Activated CD4-positive, alpha-beta T cell treated with anti-CD3 and anti-CD28 coated beads for 36 hours (primary cell): ENCODE data around the gene ARMC3. TPM values are rescaled to one million over a fixed set of nuclear protein-coding genes. Genes with fewer than 3 reads are reported as not detected.

Source experiments
- ATAC-seq: fragments of 200-7000 bp; cut with Tn5 transposase; one replicate; pipeline ENCODE4 v1.10.0; 2021; ENCODE audit warnings: mild to moderate bottlenecking, moderate library complexity
- CTCF ChIA-PET: fragments of 350-600 bp; sonication (Branson Sonifier 250); formaldehyde crosslinking; loops from one replicate; lab custom pipeline; 2021; ENCODE audit warnings: antibody characterized with exemption; lab: Charles Lee
- POLR2A ChIA-PET: fragments of 350-600 bp; sonication (Branson Sonifier 250); formaldehyde crosslinking; loops from one replicate; lab custom pipeline; 2021; ENCODE audit warnings: antibody characterized with exemption, inconsistent platforms; lab: Charles Lee
- DNase-seq: peaks from one replicate; pipeline ENCODE4 v3.0.0-alpha.2; 2020
- H3K27ac Mint-ChIP-seq: one replicate; pipeline ENCODE4 v1.8.0; 2021; ENCODE audit warnings: mixed read lengths
- H3K27me3 Mint-ChIP-seq: one replicate; pipeline ENCODE4 v1.8.0; 2021; ENCODE audit warnings: mixed read lengths
- H3K36me3 Mint-ChIP-seq: one replicate; pipeline ENCODE4 v1.8.0; 2021; ENCODE audit warnings: low read depth, mixed read lengths
- H3K4me1 Mint-ChIP-seq: one replicate; pipeline ENCODE4 v1.8.0; 2021; ENCODE audit warnings: mixed read lengths
- H3K4me3 Mint-ChIP-seq: one replicate; pipeline ENCODE4 v1.8.0; 2021; ENCODE audit warnings: mild to moderate bottlenecking, moderate library complexity, mixed read lengths
- H3K9me3 Mint-ChIP-seq: one replicate; pipeline ENCODE4 v1.8.0; 2021; ENCODE audit warnings: low read depth, mixed read lengths
- intact Hi-C, 2 experiments: fragments of 100-400 bp; cut with DNase I in 1 of 2; cut with micrococcal nuclease in 1 of 2; formaldehyde crosslinking; loops; one replicate each; pipeline versions ENCODE4 v1.14.2 to v1.15.1; 2022 to 2024; cut with DNase I, micrococcal nuclease
- total RNA-seq, 2 experiments: library from RNA; stranded (reverse); gene quantifications; one replicate each; pipeline ENCODE4 v1.2.3, GENCODE V29; 2021

ARMC3 gene
- total RNA-seq, 2 experiments from 2014 or later = not detected

GRCh38 chr10:22931948-22932347 lies 4.1 kb downstream of the ARMC3 start:
- ATAC-seq (no peak), DNase-seq (no peak)
- intact Hi-C loops = no loop called here
- Mint-ChIP-seq H3K4me1 (peaks cover 4% of the 10 kb centered on the region), H3K27me3 (peaks cover 3% of the 10 kb centered on the region), H3K9me3 (no peaks in the 10 kb centered on the region), H3K27ac (no peak overlapping the region), H3K4me3 (no peak overlapping the region), H3K36me3 (no peaks in the 10 kb centered on the region)
- ChIA-PET CTCF (no interaction called here), POLR2A (no interaction called here)

DNA sequence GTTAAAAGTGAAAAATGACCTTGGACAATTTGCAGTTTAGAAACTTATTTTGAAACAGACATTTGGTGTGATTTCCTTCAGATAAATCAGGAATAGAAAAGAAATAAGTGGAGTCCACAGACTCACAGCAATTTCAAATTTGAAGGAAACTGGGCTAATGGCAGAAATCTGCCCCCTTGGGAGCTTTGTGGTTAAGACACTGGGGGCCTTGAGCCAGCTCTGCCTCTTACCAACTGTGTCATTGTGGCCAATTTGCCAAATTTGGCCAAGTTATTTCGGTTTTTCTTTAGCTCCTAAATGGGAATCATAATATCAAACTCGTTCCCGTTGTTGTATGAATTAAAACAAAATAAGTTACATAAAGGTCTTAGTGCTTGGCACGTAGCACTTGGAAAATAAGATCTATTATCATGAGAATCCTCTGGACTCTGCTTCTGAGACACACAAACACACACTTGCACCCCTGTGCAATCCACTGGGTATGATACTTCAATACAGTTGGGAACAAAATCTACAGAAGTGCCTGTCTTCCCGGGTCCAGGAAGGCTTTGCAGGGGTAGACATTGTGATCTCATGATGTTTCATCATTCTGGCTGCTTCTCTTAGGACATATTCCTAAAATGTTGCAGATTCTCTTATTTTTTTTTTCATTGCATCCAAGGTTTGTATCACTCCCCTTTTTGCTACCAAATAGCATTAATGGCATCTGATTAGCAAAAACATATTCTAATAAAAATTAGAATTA lies 4.9 kb downstream of the ARMC3 start:
- peaks cover 4% of the 10 kb centered on the region for H3K4me1 Mint-ChIP-seq
- DNase-seq (no peak), ATAC-seq (no peak)
- CTCF ChIA-PET = no interaction called here
- H3K4me3 Mint-ChIP-seq = no peak overlapping the region
- H3K36me3 Mint-ChIP-seq = no peaks in the 10 kb centered on the region
- no peaks in the 10 kb centered on the region for H3K9me3 Mint-ChIP-seq
- peaks cover 3% of the 10 kb centered on the region for H3K27me3 Mint-ChIP-seq
- POLR2A ChIA-PET = no interaction called here
- no peak overlapping the region for H3K27ac Mint-ChIP-seq
- intact Hi-C loops = no loop called here

DNA sequence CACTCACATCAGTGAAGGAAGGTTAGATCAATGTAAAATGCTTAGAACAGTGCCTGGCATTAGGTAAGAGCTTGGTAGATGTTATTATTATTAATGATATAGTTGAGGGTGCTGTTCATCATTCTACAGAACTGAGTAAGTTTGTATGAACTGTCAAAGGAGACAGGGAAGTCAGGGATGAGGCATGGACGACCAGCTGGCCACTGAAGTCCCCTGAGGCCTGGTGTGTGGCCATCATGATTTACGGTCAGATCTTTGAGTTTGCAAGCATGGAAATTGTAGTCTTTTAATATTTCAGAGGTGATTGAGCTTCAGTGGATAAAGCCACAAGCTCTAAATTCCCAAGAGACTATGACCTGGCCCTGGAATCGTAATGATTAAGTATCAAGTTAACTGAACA lies 6.9 kb downstream of the ARMC3 start:
- DNase-seq = no peak
- ChIA-PET POLR2A (no interaction called here), CTCF (interaction anchor here (0.6 to 1.9 kb wide), 2 partner anchors 9 to 234 kb away, joined by 3 to 4 read pairs; no protein-coding TSS in a partner anchor)
- Mint-ChIP-seq H3K9me3 (peaks cover 2% of the 10 kb centered on the region), H3K27me3 (no peaks in the 10 kb centered on the region), H3K27ac (no peak overlapping the region), H3K4me1 (no peaks in the 10 kb centered on the region), H3K4me3 (no peak overlapping the region), H3K36me3 (no peaks in the 10 kb centered on the region)
- no peak for ATAC-seq
- intact Hi-C loops = no loop called here

- Mint-ChIP-seq H3K4me1 (peaks cover 11% of the 10 kb centered on the region), H3K27me3 (peaks cover 2% of the 10 kb centered on the region), H3K9me3 (peaks cover 11% of the 10 kb centered on the region), H3K27ac (no peak overlapping the region), H3K36me3 (no peaks in the 10 kb centered on the region), H3K4me3 (no peak overlapping the region)
- intact Hi-C loops = no loop called here
- DNase-seq (no peak), ATAC-seq (no peak)
- ChIA-PET POLR2A (interaction anchor here (0.7 kb wide), 1 partner anchor 164 kb away, joined by 3 read pairs; no protein-coding TSS in a partner anchor), CTCF (interaction anchor here (1.0 kb wide), 1 partner anchor 25 kb away, joined by 3 read pairs; no protein-coding TSS in a partner anchor)
These were observed 14.6 kb downstream of the ARMC3 start for GRCh38 chr10:22942437-22942836.

- Mint-ChIP-seq H3K36me3 (no peaks in the 10 kb centered on the region), H3K4me3 (no peak overlapping the region), H3K4me1 (peaks cover 11% of the 10 kb centered on the region), H3K27ac (no peak overlapping the region), H3K27me3 (peaks cover 2% of the 10 kb centered on the region), H3K9me3 (peaks cover 17% of the 10 kb centered on the region)
- CTCF ChIA-PET = interaction anchor here (0.7 to 0.9 kb wide), 2 partner anchors 11 to 1046 kb away, joined by 3 read pairs; no protein-coding TSS in a partner anchor
- POLR2A ChIA-PET = no interaction called here
- peak; percentile 33 for ATAC-seq
- no peak for DNase-seq
- intact Hi-C loops = no loop called here
These were observed 18.3 kb downstream of the ARMC3 start for GRCh38 chr10:22945934-22946673.

DNA sequence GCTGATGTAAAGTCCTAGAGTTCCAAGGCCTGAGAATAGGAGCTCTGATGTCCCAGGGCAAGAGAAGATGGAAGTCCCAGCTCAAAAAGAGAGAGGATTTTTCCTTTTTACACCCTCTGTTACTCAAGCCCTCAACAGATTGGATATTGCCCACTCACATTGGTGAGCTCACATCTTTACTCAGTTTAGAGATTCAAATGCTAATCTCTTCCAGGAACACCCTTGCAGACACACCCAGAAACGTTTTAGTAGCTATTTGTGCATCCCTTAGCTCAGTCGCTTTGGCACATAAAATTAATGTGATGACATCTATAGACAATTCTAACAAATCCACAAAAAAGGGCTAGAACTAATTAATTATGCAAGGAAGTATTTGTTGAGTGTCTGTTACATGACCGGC lies 27.1 kb downstream of the ARMC3 start:
- DNase-seq (no peak), ATAC-seq (no peak)
- Mint-ChIP-seq H3K4me3 (no peak overlapping the region), H3K9me3 (peaks cover 5% of the 10 kb centered on the region), H3K27me3 (no peaks in the 10 kb centered on the region), H3K36me3 (no peaks in the 10 kb centered on the region), H3K4me1 (no peaks in the 10 kb centered on the region), H3K27ac (no peak overlapping the region)
- ChIA-PET CTCF (interaction anchor here (0.6 to 1.1 kb wide), 2 partner anchors 170 to 379 kb away, joined by 3 read pairs; no protein-coding TSS in a partner anchor), POLR2A (no interaction called here)
- intact Hi-C loops = no loop called here

DNA sequence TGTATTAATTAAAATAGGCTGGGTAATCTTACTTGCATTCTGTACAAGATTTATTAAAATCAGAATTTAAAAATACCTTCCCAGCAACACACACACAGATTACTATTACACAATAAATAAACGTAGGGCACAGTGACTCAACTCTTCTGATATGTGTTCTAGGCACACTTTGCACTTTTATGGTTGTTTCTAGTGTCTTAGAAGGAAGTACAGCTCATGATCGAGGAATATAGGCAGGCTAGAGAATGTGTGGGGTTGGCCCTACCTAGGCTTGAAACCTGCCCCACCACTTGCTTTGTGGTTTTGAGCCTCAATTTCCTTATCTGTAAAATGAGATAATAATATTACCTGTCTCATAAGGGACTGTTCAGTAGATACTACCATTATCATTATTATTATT lies 30.5 kb downstream of the ARMC3 start:
- intact Hi-C loops = no loop called here
- Mint-ChIP-seq H3K36me3 (no peaks in the 10 kb centered on the region), H3K27ac (no peak overlapping the region), H3K4me3 (no peak overlapping the region), H3K9me3 (no peaks in the 10 kb centered on the region), H3K4me1 (no peaks in the 10 kb centered on the region), H3K27me3 (no peaks in the 10 kb centered on the region)
- DNase-seq (no peak), ATAC-seq (no peak)
- ChIA-PET POLR2A (no interaction called here), CTCF (no interaction called here)

GRCh38 chr10:22959292-22959691 lies 31.4 kb downstream of the ARMC3 start:
- Mint-ChIP-seq H3K27ac (no peak overlapping the region), H3K27me3 (no peaks in the 10 kb centered on the region), H3K4me3 (no peak overlapping the region), H3K36me3 (no peaks in the 10 kb centered on the region), H3K9me3 (no peaks in the 10 kb centered on the region), H3K4me1 (no peaks in the 10 kb centered on the region)
- intact Hi-C loops = no loop called here
- CTCF ChIA-PET = interaction anchor here (0.6 to 1.5 kb wide), 3 partner anchors 49 to 374 kb away, joined by 3 to 4 read pairs (median 3); no protein-coding TSS in a partner anchor
- POLR2A ChIA-PET = no interaction called here
- DNase-seq (no peak), ATAC-seq (no peak)

DNA sequence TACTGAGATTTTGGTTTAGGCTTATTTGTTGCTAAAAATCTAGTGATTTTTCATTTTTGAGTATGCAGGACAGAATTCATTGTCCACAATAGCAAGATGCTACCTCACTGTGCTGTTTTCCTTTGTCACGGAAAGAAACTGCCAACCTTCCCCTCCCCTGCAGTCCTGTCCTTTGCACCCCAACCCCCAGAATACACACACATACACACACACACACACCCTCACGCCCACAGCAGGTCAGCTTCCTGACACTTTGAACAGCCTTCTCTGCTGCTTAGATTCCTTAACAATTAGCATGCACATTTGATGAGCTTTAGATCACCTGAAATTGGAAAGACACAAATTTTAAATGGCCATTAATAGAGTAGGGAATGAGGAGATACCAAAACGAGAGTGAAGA lies 32.1 kb downstream of the ARMC3 start:
- CTCF ChIA-PET = interaction anchor here (1.5 kb wide), 1 partner anchor 375 kb away, joined by 4 read pairs; no protein-coding TSS in a partner anchor
- DNase-seq (no peak), ATAC-seq (no peak)
- Mint-ChIP-seq H3K27ac (no peak overlapping the region), H3K36me3 (no peaks in the 10 kb centered on the region), H3K27me3 (no peaks in the 10 kb centered on the region), H3K4me3 (no peak overlapping the region), H3K4me1 (no peaks in the 10 kb centered on the region), H3K9me3 (no peaks in the 10 kb centered on the region)
- intact Hi-C loops = no loop called here
- POLR2A ChIA-PET = no interaction called here

- ChIA-PET POLR2A (no interaction called here), CTCF (no interaction called here)
- Mint-ChIP-seq H3K4me1 (no peaks in the 10 kb centered on the region), H3K4me3 (no peak overlapping the region), H3K27me3 (peaks cover 2% of the 10 kb centered on the region), H3K9me3 (no peaks in the 10 kb centered on the region), H3K36me3 (no peaks in the 10 kb centered on the region), H3K27ac (no peak overlapping the region)
- intact Hi-C loops = no loop called here
- DNase-seq (no peak), ATAC-seq (no peak)
These were observed 35.0 kb downstream of the ARMC3 start for GRCh38 chr10:22962817-22963216.

DNA sequence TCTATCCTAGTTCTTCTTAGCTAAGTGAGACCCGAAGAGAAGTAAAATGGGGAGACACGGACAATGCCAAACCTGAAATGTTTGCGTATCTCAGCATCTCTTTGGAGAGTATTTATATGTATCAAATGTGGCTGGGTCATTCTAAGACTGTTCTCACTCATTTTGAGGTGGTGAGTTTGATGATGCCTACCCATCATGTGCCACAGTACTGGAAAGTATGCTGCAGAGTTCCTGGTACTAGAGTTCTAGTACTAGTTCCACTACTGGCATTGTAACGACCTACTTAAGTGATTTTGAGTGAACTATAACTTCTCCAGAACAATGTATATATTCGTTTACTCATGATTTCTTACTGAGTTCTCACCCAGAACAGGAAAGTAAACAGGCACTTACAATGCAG lies 41.9 kb downstream of the ARMC3 start:
- Mint-ChIP-seq H3K36me3 (no peaks in the 10 kb centered on the region), H3K9me3 (no peaks in the 10 kb centered on the region), H3K4me3 (no peak overlapping the region), H3K4me1 (no peaks in the 10 kb centered on the region), H3K27me3 (peaks cover 2% of the 10 kb centered on the region), H3K27ac (no peak overlapping the region)
- DNase-seq (no peak), ATAC-seq (peak; percentile 26)
- intact Hi-C loops = no loop called here
- ChIA-PET POLR2A (no interaction called here), CTCF (no interaction called here)
